Activated CD8-positive, alpha-beta memory T cell treated with anti-CD3 and anti-CD28 coated beads for 48 hours (primary cell): ENCODE data around the gene TMEM80.
"Not testable (repeated sequence)": the region's sequence is repeated elsewhere in the genome, so short reads cannot be mapped to it uniquely, and the experiment has no call there.

ENCODE experiments used
- DNase-seq, 3 experiments: peaks; one replicate each; pipeline ENCODE4 v3.0.0-alpha.2; 2020; ENCODE audit warnings: low read depth in 2 of 3, low spot score in 2 of 3

Gene TMEM80

DNA sequence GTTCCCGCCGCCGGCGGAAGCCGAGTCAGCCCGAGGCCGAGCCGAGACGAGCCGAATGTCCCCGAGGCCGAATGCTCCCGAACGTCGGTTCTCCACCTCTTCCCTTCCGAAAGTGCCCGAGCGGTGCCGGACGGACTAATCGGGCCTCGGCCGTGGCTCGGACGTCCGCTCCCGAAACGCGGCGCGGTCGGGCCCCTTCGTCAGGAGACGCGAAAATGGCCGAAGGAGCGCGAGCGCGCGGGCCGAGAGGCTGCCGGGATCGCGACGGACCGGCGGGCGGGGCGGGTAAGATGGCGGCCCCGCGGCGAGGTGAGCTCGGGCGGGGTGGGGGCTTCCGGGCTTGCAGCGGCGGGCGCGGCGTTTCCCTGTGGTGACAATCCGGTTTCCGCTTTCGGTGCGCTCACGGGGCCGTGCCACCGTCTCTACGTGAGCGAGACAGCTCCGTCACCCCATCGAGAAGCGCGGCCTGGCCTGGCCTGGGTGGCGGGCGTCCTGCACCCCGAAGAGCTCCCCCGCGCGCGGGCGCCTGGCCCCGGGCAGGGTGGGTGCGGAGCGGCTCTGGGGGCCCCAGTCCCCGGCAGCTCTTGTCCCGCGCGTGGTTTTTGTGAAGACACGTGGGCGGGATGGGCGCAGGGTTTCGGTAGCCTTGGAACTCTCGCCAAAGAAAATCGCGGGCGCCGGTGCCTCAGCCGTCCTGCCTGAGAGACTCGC lies at the start of gene TMEM80:
TMEM80 (plus strand) TSS at position 279 of the 711 bp plus-strand sequence; CDS start at position 291, 12 bp downstream.
- peak; percentile 96 to 98 (median 97) for DNase-seq

- no peak for DNase-seq
These were observed 49.4 kb upstream of the TMEM80 start for GRCh38 chr11:646214-646613.

DNA sequence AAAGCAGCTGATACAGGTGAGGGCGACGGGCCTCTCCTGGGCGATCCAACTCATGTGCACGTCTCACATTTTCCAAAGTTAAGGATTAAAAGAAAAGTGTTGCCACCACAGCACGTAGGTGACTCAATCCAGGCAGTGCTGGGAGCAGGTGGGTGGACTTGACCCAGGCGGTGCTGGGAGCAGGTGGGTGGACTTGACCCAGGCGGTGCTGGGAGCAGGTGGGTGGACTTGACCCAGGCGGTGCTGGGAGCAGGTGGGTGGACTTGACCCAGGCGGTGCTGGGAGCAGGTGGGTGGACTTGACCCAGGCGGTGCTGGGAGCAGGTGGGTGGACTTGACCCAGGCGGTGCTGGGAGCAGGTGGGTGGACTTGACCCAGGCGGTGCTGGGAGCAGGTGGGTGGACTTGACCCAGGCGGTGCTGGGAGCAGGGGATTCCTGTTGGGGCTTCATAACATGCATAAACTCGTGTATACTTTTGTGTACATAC lies 47.9 kb upstream of the TMEM80 start:
- not testable (repeated sequence) for DNase-seq

- no peak for DNase-seq
These were observed 45.1 kb upstream of the TMEM80 start for GRCh38 chr11:650482-650881.

DNA sequence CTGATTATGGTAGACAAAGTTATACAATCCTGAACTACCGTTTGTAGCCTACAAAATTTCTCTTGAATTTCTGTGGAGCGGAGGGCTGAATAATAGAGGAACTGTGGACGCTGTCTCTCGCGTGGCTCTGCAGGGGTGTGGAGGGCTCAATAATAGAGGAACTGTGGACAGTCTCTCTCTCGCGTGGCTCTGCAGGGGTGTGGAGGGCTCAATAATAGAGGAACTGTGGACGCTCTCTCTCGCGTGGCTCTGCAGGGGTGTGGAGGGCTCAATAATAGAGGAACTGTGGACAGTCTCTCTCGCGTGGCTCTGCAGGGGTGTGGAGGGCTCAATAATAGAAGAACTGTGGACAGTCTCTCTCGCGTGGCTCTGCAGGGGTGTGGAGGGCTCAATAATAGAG lies 42.5 kb upstream of the TMEM80 start:
- DNase-seq: not testable (repeated sequence)

GRCh38 chr11:653837-654236 lies 41.8 kb upstream of the TMEM80 start:
- DNase-seq: no peak

DNA sequence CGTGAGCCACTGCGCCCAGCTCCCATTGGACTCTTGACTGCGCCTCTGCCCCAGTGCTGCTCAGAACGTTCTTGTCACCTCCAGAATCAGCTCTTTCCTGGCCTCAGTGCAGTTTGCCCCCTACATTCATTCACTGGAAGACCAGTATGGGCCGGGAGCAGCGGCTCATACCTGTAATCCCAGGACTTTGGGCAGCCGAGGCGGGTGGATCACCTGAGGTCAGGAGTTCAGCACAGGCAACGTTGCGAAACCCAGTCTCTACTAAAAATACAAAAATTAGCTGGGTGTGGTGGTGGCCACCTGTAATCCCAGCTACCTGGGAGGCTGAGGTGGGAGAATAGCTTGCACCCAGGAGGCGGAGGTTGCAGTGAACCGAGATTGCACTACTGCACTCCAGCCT lies 41.2 kb upstream of the TMEM80 start:
- DNase-seq: not testable (repeated sequence)

DNA sequence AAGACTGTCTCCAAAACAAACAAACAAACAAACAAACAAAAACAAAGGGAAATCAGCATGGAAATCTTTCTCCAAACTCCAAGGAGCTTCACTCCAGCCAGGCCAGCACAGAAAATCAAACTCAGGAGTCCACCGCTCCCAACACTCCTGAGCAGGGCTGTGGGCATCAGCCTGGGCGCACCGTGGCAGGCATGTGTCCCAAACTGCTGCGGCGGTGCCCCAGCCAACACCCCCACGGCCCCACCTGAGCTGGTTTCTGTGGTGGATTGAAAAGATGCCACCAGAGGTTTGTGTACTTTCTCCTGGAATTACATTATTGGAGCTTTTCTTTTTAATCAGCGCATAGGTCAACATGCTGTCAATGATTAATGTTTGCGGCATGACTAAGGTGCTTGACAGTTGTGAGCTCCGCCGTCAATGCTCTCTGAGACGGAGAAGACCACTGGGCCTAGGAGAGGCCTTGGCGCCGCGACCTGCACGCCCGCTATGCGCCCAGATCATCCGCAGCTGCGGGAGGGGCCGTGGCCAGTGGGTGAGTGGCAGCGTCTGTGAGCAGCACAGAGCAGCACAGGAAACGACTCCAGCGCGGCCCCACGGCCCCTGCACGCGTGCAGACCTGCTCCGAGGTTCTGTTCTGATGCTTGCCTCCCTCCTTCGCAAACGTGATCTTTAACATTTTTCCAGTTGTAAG lies 40.4 kb upstream of the TMEM80 start:
- DNase-seq: no peak

GRCh38 chr11:656426-656825 lies 39.2 kb upstream of the TMEM80 start:
- DNase-seq: no peak

GRCh38 chr11:656866-657265 lies 38.8 kb upstream of the TMEM80 start:
- no peak for DNase-seq

DNA sequence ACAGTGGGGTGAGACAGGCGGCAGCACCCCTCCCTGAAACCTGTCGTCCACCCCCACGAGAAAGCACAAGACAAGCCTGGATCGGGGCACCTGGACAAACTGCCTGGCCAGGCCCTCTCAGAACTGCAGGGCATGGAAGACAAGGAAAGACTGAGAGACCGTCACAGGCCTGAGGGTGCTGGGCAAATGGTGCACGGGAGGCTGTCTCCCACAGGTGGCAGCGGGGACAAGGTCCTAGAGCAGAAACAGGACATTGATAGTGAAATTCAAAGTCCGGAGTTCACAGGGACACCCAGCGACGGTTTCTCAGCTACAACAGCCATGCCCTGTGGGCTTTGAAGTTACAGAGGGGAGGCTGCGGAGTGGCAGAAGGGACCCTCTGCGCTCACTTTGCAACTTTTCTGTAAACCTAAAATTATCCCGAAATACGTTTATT lies 37.9 kb upstream of the TMEM80 start:
- no peak for DNase-seq

GRCh38 chr11:659532-660085 lies 36.0 kb upstream of the TMEM80 start:
- no peak for DNase-seq

DNA sequence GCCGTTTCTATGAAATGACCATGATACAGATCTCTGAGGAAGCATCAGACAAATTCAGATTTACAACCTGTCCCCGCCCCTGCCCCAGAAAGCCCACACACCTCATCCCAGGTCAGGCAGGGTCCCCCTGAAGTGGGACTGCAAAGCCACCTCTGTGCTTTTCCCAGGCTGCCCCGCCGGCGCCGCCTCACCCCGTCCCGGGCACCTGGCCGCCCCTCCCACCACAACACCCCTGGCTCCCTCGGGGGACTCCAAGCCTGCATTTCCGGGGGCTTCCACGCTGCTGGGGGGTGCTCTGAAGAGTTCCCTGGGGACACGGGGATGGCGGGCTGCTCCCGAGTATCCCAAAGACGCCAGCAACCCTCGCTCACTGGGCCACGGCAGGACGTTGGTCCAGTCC lies 35.3 kb upstream of the TMEM80 start:
- DNase-seq: no peak

GRCh38 chr11:660681-661444 lies 34.8 kb upstream of the TMEM80 start:
- no peak for DNase-seq

GRCh38 chr11:662689-663274 lies 32.8 kb upstream of the TMEM80 start:
- DNase-seq: no peak

DNA sequence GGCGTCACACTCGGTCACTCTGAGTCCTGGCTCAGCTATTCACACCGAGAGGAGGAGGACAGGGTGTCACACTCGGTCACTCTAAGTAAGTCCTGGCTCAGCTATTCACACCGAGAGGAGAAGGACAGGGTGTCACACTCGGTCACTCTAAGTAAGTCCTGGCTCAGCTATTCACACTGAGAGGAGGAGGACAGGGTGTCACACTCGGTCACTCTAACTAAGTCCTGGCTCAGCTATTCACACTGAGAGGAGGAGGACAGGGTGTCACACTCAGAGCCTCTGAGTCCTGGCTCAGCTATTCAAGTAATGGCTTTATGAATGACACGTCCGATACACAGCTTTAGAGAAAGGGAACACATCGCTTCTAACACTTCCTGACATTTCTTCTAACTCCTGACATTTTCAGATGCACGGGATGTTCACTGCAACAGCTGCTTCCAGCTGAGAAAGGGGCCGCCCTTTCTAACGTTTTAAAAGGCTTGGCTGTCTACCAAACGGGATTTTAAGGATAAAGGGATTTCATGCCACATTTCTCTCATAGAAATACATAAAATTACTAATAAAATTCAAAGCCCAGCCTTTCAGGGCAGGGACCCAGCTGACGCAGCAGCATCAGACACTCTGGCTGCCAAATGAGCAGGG lies 30.4 kb upstream of the TMEM80 start:
- no peak for DNase-seq

GRCh38 chr11:665704-666281 lies 29.8 kb upstream of the TMEM80 start:
- DNase-seq: no peak

DNA sequence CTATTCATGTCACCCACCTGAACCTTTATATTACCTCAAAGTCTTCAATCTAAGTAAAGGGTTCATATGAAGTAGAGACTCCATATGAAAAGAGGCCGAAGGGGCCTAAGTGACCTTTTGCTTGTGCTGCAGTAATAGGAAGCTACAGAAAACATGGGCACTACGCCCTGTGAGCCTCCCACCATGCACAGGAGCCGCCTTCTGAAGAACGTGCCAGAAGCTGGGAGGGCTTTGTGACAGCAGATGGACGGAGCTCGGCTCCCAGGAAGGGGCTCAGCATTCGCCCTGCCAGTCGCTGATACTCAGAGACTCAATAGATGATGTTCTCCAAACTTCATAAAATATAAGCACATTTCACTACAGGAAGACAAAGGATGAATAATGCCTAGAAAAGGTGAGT lies 21.8 kb upstream of the TMEM80 start:
- DNase-seq: no peak

DNA sequence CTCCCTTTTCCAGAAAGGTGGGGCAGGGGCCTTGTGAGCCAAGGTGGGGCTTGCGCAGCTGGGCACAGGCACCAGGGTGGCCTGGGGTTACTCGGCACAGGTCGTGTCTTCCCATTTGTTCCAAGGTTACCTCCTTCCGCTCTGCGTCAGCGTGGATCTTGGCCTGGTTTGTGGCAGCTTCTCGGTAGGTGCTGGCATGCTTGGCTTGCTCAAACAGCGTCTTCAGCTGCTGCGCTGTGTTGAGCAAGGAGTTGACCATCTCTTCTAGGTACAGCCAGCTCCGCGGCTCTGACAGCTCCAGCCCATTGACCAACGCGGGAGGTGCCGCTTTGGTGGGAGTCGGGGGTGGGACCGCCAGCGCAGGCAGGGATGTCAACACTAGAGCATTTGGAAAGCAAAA lies 21.2 kb upstream of the TMEM80 start:
- no peak for DNase-seq

DNA sequence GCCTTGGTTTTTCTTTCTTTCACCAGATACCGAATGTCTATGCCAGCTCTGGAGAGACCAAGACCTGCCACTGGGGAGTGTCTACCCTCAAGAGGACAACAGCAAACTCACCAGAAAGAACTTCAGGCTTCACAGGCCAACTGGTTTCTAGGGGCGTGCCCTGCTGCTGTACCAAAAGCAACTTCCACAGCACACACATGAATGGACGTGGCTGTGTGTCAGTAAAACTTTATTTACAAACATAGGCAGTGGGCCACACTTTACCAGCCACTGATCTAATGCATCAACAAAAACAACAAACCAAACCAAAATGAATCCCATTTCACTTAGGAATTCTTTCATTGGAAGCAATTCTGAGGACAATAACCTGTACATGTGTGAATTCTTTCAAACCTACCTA lies 17.3 kb upstream of the TMEM80 start:
- no peak for DNase-seq
